Dermis lymphatic vessel endothelial cell (primary cell): ENCODE results near the gene TPPP3. TPM values are rescaled to one million over a fixed set of nuclear protein-coding genes. Genes with fewer than 3 reads are reported as not detected.

Experiments
- total RNA-seq: library from RNA; depleted of rRNA; stranded (reverse); fragments of >200 nt; gene quantifications from 2 replicates; pipeline ENCODE4 v1.2.1, GENCODE V29; 2014

The TPPP3 gene
- total RNA-seq = 0.09 and 0.11 TPM in 2 replicates

DNA sequence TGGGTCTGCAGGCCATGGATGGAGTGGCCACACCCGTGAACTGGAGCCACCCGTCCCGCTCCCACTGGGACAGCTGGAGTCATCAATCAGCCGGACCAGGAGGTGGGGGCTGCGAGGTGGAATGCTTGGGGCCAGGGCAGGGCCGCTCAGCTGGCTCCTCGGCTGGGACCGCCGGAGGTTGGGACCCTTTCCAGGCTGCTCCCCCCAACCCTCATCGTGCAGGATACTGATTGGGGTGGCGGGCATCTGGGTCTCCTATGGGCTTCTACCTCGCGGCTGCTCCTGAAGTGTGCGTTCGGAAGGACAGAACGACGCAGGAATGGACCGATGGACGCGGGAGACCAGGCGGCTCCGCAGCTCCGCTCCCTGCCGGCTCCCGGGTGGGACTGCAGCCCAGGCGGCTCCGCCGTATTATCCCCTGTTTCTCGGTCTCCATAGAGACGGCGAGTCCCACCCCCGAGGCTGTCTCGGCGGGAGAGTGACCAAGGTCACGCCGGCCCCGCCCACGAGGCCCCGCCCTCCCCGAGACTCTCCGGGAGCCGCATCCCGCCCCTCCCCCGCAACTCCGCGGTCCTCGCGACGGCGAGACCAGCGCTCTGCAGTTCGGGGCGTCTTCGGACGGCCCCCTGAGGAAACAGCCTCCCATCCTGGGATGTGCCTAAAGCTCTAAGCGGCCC, at the start of gene TPPP3:
TPPP3 (minus strand) TSS at position 388 of the 677 bp plus-strand sequence. CDS start 2,387 bp downstream, outside the sequence.

DNA sequence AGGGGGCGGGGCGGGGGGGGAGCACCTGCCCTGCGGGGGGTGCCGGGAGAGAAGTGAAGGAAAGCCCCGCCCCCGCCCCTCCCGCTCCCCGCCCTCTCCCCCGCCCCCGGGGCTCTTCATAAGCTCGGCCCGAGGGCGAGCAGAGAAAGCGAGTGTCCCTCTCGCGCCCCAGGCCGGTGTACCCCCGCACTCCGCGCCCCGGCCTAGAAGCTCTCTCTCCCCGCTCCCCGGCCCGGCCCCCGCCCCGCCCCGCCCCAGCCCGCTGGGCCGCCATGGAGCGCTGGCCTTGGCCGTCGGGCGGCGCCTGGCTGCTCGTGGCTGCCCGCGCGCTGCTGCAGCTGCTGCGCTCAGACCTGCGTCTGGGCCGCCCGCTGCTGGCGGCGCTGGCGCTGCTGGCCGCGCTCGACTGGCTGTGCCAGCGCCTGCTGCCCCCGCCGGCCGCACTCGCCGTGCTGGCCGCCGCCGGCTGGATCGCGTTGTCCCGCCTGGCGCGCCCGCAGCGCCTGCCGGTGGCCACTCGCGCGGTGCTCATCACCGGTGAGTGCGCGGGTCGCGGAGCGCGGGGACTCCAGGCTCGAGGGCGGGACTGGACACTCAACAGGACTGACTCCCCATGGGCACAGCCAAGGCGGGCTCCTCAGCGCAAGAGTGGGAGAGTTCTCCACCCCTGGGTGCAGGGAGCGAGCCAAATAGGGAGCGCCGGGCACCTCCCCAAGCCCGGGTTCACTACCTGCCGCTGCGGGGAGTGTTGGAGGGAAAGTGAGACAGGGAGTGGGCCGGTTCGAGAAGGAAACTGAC, 37.9 kb upstream of the TPPP3 start, which contains the start of gene HSD11B2:
HSD11B2 (plus strand) TSS at position 145 of the 798 bp plus-strand sequence; CDS start at position 273, 128 bp downstream.

DNA sequence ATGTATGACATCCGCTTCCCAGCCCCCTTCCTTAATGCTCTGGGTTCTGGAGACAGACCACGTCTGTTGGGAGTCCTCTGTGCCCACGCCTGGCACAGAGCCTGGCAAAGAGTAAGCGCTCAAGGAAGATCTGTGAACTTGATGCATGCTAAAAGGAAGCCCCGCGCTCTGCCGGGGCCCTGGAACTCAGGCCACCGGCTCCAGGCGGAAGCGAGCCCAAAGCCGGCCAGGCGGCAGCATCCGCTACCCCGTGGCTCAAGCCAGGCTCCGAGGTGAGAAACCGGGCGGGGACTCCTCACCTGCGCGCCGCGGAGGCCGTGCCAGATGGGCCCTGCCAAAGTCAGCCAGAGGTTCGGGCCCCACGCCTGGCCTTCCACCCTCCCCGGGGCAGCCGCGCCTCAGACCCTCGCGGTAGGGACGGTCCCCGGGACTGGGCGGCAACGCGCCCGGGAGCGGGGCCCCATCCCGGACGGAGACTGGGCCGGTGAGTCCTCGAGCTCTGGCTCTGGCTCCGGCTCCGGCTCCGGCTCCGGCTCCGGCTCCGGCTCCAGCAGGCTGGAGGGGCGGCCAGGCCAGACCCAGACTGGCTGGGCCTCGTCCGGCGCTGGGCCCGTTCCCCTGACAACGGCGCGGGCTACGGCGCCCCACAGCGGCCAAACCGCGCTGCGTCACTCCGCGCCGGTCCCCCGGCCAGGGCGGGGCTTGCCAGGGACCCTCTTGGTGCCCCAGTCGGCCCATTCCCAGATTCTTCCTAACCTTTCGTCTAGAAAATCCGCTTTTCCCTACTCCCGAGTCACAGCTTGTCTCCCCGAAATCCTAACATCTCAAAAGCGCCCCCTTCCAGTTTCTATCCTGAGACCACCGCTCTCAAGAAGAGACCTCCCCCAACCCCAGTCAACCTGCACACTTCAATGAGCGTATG, 22.8 kb upstream of the TPPP3 start, which contains the start of gene ZDHHC1:
ZDHHC1 (minus strand) TSS at position 606 of the 922 bp plus-strand sequence. CDS start 8,702 bp downstream, outside the sequence.

Other genes starting within 250 kb of the TPPP3 start
- 4.0 and 8.0 TPM in 2 replicates for gene B3GNT9, start 242.5 kb downstream of the TPPP3 start, total RNA-seq
- 14.0 and 20.4 TPM in 2 replicates for gene TRADD, start 233.6 kb downstream of the TPPP3 start, total RNA-seq
- gene FBXL8, start 233.5 kb downstream of the TPPP3 start, total RNA-seq = 5.6 and 6.1 TPM in 2 replicates
- 0.54 and 1.1 TPM in 2 replicates for gene HSF4, start 228.8 kb downstream of the TPPP3 start, total RNA-seq
- gene NOL3, start 223.0 kb downstream of the TPPP3 start, total RNA-seq = 4.0 and 4.9 TPM in 2 replicates
- gene MATCAP1, start 209.5 kb downstream of the TPPP3 start, total RNA-seq = 4.6 and 8.7 TPM in 2 replicates
- 47.2 and 80.1 TPM in 2 replicates for gene EXOC3L1, start 203.4 kb downstream of the TPPP3 start, total RNA-seq
- 46.4 and 62.6 TPM in 2 replicates for gene E2F4, start 201.3 kb downstream of the TPPP3 start, total RNA-seq
- gene ELMO3, start 194.4 kb downstream of the TPPP3 start, total RNA-seq = 0.65 and 0.86 TPM in 2 replicates
- gene TMEM208, start 166.4 kb downstream of the TPPP3 start, total RNA-seq = 25.7 and 27.7 TPM in 2 replicates
- 11.9 and 14.4 TPM in 2 replicates for gene FHOD1, start 146.0 kb downstream of the TPPP3 start, total RNA-seq
- 0.33 and 0.34 TPM in 2 replicates for gene SLC9A5, start 144.5 kb downstream of the TPPP3 start, total RNA-seq
- gene PLEKHG4, start 114.0 kb downstream of the TPPP3 start, total RNA-seq = 7.5 and 9.8 TPM in 2 replicates
- not detected in 2 replicates for gene KCTD19, start 66.8 kb downstream of the TPPP3 start, total RNA-seq
- gene LRRC36, start 66.7 kb downstream of the TPPP3 start, total RNA-seq = 0.11 TPM in 1 of 2 replicates, not detected in the other
- gene ZDHHC1, start 23.0 kb upstream of the TPPP3 start, total RNA-seq = 4.2 and 6.0 TPM in 2 replicates
- 0.09 TPM in 1 of 2 replicates, not detected in the other for gene HSD11B2, start 37.6 kb upstream of the TPPP3 start, total RNA-seq
- 84.4 and 95.4 TPM in 2 replicates for gene ATP6V0D1, start 87.7 kb upstream of the TPPP3 start, total RNA-seq
- not detected in 2 replicates for gene AGRP, start 90.0 kb upstream of the TPPP3 start, total RNA-seq
- gene RIPOR1, start 135.3 kb upstream of the TPPP3 start, total RNA-seq = 34.5 and 37.4 TPM in 2 replicates
- 20.2 and 30.3 TPM in 2 replicates for gene CTCF, start 169.0 kb upstream of the TPPP3 start, total RNA-seq